PC-3 (cell line): ENCODE measurements around the gene C9orf72.

Experiments
- EZH2 ChIP-seq: fragments of 300-600 bp; sonication (generic); IDR thresholded peaks from one replicate; pipeline ENCODE4 v1.6.1; 2017; ENCODE audit warnings: antibody characterized with exemption, mild to moderate bottlenecking, low read length; ENCODE audit not compliant: unreplicated experiment
- EZH2phosphoT487 ChIP-seq: fragments of 300-600 bp; sonication (generic); IDR thresholded peaks from 2 replicates; pipeline ENCODE4 v1.6.1; 2018; ENCODE audit warnings: mild to moderate bottlenecking, antibody characterized with exemption, low read length, borderline replicate concordance
- TF ChIP-seq, protein P1 (sequence below): fragments of 300-600 bp; sonication (generic); conservative IDR thresholded peaks from 2 replicates; pipeline ENCODE4 v1.5.1; 2017; ENCODE audit warnings: antibody characterized with exemption, low read depth, mild to moderate bottlenecking, low read length

DNA sequence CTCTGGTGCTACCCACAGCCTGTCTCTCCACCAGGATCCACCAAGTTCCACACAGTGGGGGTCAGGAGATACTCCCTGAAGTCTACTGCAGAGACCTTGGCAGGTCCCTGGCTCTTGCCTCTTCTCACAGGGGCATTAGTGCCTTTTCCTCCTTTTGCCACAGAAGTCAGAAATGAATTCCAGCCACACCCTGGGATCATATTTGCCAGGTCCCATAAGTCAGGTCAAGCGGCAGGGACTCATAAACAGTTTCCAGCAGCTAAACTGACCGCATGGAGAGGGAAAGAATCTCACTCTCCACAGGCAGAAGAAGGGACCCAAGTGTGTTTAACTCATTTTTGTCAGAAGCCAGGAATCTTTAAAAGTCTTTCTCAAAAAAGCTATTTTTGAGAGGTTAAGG, 62.5 kb downstream of the C9orf72 start:
- TF ChIP-seq EZH2 (no peak), EZH2phosphoT487 (no peak)
- TF ChIP-seq, protein P1, sequence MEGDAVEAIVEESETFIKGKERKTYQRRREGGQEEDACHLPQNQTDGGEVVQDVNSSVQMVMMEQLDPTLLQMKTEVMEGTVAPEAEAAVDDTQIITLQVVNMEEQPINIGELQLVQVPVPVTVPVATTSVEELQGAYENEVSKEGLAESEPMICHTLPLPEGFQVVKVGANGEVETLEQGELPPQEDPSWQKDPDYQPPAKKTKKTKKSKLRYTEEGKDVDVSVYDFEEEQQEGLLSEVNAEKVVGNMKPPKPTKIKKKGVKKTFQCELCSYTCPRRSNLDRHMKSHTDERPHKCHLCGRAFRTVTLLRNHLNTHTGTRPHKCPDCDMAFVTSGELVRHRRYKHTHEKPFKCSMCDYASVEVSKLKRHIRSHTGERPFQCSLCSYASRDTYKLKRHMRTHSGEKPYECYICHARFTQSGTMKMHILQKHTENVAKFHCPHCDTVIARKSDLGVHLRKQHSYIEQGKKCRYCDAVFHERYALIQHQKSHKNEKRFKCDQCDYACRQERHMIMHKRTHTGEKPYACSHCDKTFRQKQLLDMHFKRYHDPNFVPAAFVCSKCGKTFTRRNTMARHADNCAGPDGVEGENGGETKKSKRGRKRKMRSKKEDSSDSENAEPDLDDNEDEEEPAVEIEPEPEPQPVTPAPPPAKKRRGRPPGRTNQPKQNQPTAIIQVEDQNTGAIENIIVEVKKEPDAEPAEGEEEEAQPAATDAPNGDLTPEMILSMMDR = no peak
